HEK293 (cell line): Measurements from ENCODE around the gene CCDC51.

ENCODE experiments used
- CTCF ChIA-PET: fragments of 350-600 bp; formaldehyde crosslinking; extraction: SDS; loops from one replicate; lab custom pipeline; 2021; ENCODE audit warnings: antibody characterized with exemption; lab: Yijun Ruan, JAX
- POLR2A ChIA-PET: fragments of 300-600 bp; formaldehyde crosslinking; extraction: SDS; loops from one replicate; lab custom pipeline; 2020; ENCODE audit warnings: antibody characterized with exemption, inconsistent platforms; lab: Yijun Ruan, JAX
- H3K27ac ChIP-seq: fragments of 200-500 bp; sonication (Bioruptor generic); 2 replicates; pipeline ENCODE4 v1.5.1; 2014; ENCODE audit warnings: low read depth, low read length, control low read depth, inconsistent platforms; ENCODE audit errors: extremely low read depth
- H3K36me3 ChIP-seq, 2 experiments: fragments of 200-500 bp in 1 of 2; sonication (Bioruptor generic) in 1 of 2; 1 replicate in 1 of 2; 2 replicates in 1 of 2; pipeline ENCODE4 v1.5.1; 2014 to 2017; ENCODE audit warnings: inconsistent platforms in 2 of 2, low read length in 2 of 2; ENCODE audit not compliant: control insufficient read depth in 2 of 2, insufficient read depth in 1 of 2
- H3K4me1 ChIP-seq: fragments of 200-500 bp; sonication (Bioruptor generic); 2 replicates; pipeline ENCODE4 v1.5.1; 2014; ENCODE audit warnings: mild to moderate bottlenecking, low read length, inconsistent platforms; ENCODE audit not compliant: control insufficient read depth, insufficient read depth
- H3K4me3 ChIP-seq: 2 replicates; pipeline ENCODE4 v1.5.1; 2011; ENCODE audit warnings: low read depth, mild to moderate bottlenecking, control low read depth, low read length, moderate library complexity
- H3K9me3 ChIP-seq: fragments of 200-500 bp; sonication (Bioruptor generic); 2 replicates; pipeline ENCODE4 v1.5.1; 2014; ENCODE audit warnings: low read depth, low read length, inconsistent platforms; ENCODE audit not compliant: control insufficient read depth, insufficient read depth
- GLI4 ChIP-seq: fragments of 450-650 bp; formaldehyde crosslinking; IDR thresholded peaks from 2 replicates; pipeline ENCODE4 v1.5.1; 2016; ENCODE audit warnings: missing biosample characterization, missing genetic modification characterization
- GLIS1 ChIP-seq: fragments of 450-650 bp; formaldehyde crosslinking; IDR thresholded peaks from 2 replicates; pipeline ENCODE4 v1.5.1; 2016; ENCODE audit warnings: missing biosample characterization, missing genetic modification characterization
- KLF17 ChIP-seq: fragments of 450-650 bp; formaldehyde crosslinking; IDR thresholded peaks from 2 replicates; pipeline ENCODE4 v1.5.1; 2016; ENCODE audit warnings: missing biosample characterization, missing genetic modification characterization
- KLF9 ChIP-seq: fragments of 450-650 bp; formaldehyde crosslinking; IDR thresholded peaks from 2 replicates; pipeline ENCODE4 v1.5.1; 2016; ENCODE audit warnings: missing biosample characterization, missing genetic modification characterization, low read depth
- SCRT1 ChIP-seq: fragments of 450-650 bp; formaldehyde crosslinking; IDR thresholded peaks from 2 replicates; pipeline ENCODE4 v1.5.1; 2016; ENCODE audit warnings: missing biosample characterization, missing genetic modification characterization, borderline replicate concordance
- SCRT2 ChIP-seq: fragments of 450-650 bp; formaldehyde crosslinking; IDR thresholded peaks from 2 replicates; pipeline ENCODE4 v1.5.1; 2016; ENCODE audit warnings: missing biosample characterization, missing genetic modification characterization
- ZBTB1 ChIP-seq: fragments of 450-650 bp; formaldehyde crosslinking; IDR thresholded peaks from 2 replicates; pipeline ENCODE4 v1.5.1; 2016; ENCODE audit warnings: missing biosample characterization, missing genetic modification characterization
- ZBTB20 ChIP-seq: fragments of 450-650 bp; formaldehyde crosslinking; IDR thresholded peaks from 2 replicates; pipeline ENCODE4 v1.5.1; 2016; ENCODE audit warnings: missing biosample characterization, missing genetic modification characterization
- ZFP69B ChIP-seq: fragments of 450-650 bp; formaldehyde crosslinking; IDR thresholded peaks from 2 replicates; pipeline ENCODE4 v1.5.1; 2016; ENCODE audit warnings: missing biosample characterization, missing genetic modification characterization
- ZNF121 ChIP-seq: fragments of 450-650 bp; formaldehyde crosslinking; IDR thresholded peaks from 2 replicates; pipeline ENCODE4 v1.5.1; 2016; ENCODE audit warnings: missing biosample characterization, missing genetic modification characterization
- ZNF292 ChIP-seq: fragments of 450-650 bp; formaldehyde crosslinking; IDR thresholded peaks from 2 replicates; pipeline ENCODE4 v1.5.1; 2016; ENCODE audit warnings: low read depth, missing biosample characterization, missing genetic modification characterization, borderline replicate concordance
- ZNF391 ChIP-seq: fragments of 450-650 bp; formaldehyde crosslinking; IDR thresholded peaks from 2 replicates; pipeline ENCODE4 v1.5.1; 2016; ENCODE audit warnings: low read depth, missing biosample characterization, missing genetic modification characterization, borderline replicate concordance
- ZNF449 ChIP-seq: fragments of 450-650 bp; formaldehyde crosslinking; IDR thresholded peaks from 2 replicates; pipeline ENCODE4 v1.5.1; 2017; ENCODE audit warnings: missing biosample characterization, mild to moderate bottlenecking, missing genetic modification characterization, moderate library complexity
- ZNF658 ChIP-seq: fragments of 450-650 bp; formaldehyde crosslinking; IDR thresholded peaks from 2 replicates; pipeline ENCODE4; 2016; ENCODE audit warnings: missing biosample characterization, missing genetic modification characterization
- ZNF692 ChIP-seq: fragments of 450-650 bp; formaldehyde crosslinking; IDR thresholded peaks from 2 replicates; pipeline ENCODE4 v1.5.1; 2016; ENCODE audit warnings: missing biosample characterization, missing genetic modification characterization
- ZNF76 ChIP-seq: fragments of 450-650 bp; formaldehyde crosslinking; IDR thresholded peaks from 2 replicates; pipeline ENCODE4; 2016; ENCODE audit warnings: low read depth, missing biosample characterization, missing genetic modification characterization, borderline replicate concordance
- TF ChIP-seq, protein P1 (sequence below): fragments of 450-650 bp; formaldehyde crosslinking; IDR thresholded peaks from 2 replicates; pipeline ENCODE4 v1.5.1; 2017; ENCODE audit warnings: missing biosample characterization, missing genetic modification characterization
- TF ChIP-seq, protein P2 (sequence below): fragments of 450-650 bp; formaldehyde crosslinking; IDR thresholded peaks from 2 replicates; pipeline ENCODE4 v1.5.1; 2016; ENCODE audit warnings: missing biosample characterization, missing genetic modification characterization

Gene CCDC51

GRCh38 chr3:48472923-48473616 lies 33.2 kb upstream of the CCDC51 start (continued):
- TF ChIP-seq ZBTB20 (tag by site-specific recombination) (peak; percentile 62; the same call in 1 of the 2 replicates), ZNF292 (tag by site-specific recombination) (no peak), ZNF76 (tag by site-specific recombination) (no peak; the same call in 1 of the 2 replicates), GLIS1 (tag by site-specific recombination) (peak; percentile 75), KLF9 (tag by site-specific recombination) (peak; percentile 79)
- TF ChIP-seq, protein P1, sequence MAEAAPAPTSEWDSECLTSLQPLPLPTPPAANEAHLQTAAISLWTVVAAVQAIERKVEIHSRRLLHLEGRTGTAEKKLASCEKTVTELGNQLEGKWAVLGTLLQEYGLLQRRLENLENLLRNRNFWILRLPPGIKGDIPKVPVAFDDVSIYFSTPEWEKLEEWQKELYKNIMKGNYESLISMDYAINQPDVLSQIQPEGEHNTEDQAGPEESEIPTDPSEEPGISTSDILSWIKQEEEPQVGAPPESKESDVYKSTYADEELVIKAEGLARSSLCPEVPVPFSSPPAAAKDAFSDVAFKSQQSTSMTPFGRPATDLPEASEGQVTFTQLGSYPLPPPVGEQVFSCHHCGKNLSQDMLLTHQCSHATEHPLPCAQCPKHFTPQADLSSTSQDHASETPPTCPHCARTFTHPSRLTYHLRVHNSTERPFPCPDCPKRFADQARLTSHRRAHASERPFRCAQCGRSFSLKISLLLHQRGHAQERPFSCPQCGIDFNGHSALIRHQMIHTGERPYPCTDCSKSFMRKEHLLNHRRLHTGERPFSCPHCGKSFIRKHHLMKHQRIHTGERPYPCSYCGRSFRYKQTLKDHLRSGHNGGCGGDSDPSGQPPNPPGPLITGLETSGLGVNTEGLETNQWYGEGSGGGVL (tag by site-specific recombination): peak; percentile 78

DNA sequence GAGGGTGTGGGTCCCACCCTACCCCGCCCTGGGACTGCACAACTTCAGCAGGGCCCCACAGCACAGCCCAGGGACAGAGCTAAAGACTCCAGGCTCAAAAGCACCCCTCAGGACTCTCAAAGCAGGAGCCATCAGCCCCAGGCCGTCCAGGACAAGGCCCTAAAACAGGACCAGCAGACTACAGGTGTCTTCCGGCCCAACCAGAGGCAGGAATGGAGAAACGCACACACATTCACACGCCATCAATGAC lies 32.7 kb upstream of the CCDC51 start:
- Histone ChIP-seq H3K4me1 (no peaks in the 10 kb centered on the region), H3K36me3 (peaks cover 0 to 30% of the 10 kb centered on the region in 2 experiments; a peak in 2 of 3 replicates), H3K9me3 (no peaks in the 10 kb centered on the region), H3K4me3 (peak overlapping the region; percentile 58), H3K27ac (peak overlapping the region; percentile 84)
- ChIA-PET POLR2A (interaction anchor here (0.8 to 2.3 kb wide), 4 partner anchors 26 to 84 kb away, joined by 5 to 13 read pairs (median 8); partner anchors contain the start of genes ATRIP, CCDC51, PFKFB4 and TMA7), CTCF (interaction anchor here (1.0 to 1.9 kb wide), 3 partner anchors 31 to 77 kb away, joined by 3 to 7 read pairs (median 4); partner anchors contain the start of gene SHISA5)
- 0 out of 2 replicates have a peak, but pooled peaks have one; percentile 19 for TF ChIP-seq KLF17 (tag by site-specific recombination)
- no peak for TF ChIP-seq GLI4 (tag by site-specific recombination)
- TF ChIP-seq SCRT2 (tag by site-specific recombination): peak; percentile 93
- TF ChIP-seq ZNF391 (tag by site-specific recombination): no peak
- TF ChIP-seq ZFP69B (tag by site-specific recombination): peak; percentile 97
- TF ChIP-seq ZNF121 (tag by site-specific recombination): no peak
- 0 out of 2 replicates have a peak, but pooled peaks have one; percentile 7 for TF ChIP-seq ZBTB1
- peak; percentile 36; the same call in 1 of the 2 replicates for TF ChIP-seq SCRT1 (tag by site-specific recombination)
- TF ChIP-seq, protein P2, sequence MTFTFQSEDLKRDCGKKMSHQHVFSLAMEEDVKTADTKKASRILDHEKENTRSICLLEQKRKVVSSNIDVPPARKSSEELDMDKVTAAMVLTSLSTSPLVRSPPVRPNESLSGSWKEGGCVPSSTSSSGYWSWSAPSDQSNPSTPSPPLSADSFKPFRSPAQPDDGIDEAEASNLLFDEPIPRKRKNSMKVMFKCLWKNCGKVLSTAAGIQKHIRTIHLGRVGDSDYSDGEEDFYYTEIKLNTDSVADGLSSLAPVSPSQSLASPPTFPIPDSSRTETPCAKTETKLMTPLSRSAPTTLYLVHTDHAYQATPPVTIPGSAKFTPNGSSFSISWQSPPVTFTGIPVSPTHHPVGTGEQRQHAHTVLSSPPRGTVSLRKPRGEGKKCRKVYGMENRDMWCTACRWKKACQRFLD (tag by site-specific recombination): no peak
- TF ChIP-seq ZNF658 (tag by site-specific recombination): no peak
- 0 out of 2 replicates have a peak, but pooled peaks have one; percentile 25 for TF ChIP-seq ZNF449
- peak; percentile 99 for TF ChIP-seq ZNF692 (tag by site-specific recombination)
